GM19193 (cell line): ENCODE results near the gene GCNT3.

Source experiments
- POLR2A ChIP-seq: IDR thresholded peaks from 4 replicates; pipeline ENCODE4 v1.6.1; 2011; ENCODE audit not compliant: insufficient read depth, insufficient read length; ENCODE audit errors: extremely low read depth

The GCNT3 gene, protein sequence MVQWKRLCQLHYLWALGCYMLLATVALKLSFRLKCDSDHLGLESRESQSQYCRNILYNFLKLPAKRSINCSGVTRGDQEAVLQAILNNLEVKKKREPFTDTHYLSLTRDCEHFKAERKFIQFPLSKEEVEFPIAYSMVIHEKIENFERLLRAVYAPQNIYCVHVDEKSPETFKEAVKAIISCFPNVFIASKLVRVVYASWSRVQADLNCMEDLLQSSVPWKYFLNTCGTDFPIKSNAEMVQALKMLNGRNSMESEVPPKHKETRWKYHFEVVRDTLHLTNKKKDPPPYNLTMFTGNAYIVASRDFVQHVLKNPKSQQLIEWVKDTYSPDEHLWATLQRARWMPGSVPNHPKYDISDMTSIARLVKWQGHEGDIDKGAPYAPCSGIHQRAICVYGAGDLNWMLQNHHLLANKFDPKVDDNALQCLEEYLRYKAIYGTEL

DNA sequence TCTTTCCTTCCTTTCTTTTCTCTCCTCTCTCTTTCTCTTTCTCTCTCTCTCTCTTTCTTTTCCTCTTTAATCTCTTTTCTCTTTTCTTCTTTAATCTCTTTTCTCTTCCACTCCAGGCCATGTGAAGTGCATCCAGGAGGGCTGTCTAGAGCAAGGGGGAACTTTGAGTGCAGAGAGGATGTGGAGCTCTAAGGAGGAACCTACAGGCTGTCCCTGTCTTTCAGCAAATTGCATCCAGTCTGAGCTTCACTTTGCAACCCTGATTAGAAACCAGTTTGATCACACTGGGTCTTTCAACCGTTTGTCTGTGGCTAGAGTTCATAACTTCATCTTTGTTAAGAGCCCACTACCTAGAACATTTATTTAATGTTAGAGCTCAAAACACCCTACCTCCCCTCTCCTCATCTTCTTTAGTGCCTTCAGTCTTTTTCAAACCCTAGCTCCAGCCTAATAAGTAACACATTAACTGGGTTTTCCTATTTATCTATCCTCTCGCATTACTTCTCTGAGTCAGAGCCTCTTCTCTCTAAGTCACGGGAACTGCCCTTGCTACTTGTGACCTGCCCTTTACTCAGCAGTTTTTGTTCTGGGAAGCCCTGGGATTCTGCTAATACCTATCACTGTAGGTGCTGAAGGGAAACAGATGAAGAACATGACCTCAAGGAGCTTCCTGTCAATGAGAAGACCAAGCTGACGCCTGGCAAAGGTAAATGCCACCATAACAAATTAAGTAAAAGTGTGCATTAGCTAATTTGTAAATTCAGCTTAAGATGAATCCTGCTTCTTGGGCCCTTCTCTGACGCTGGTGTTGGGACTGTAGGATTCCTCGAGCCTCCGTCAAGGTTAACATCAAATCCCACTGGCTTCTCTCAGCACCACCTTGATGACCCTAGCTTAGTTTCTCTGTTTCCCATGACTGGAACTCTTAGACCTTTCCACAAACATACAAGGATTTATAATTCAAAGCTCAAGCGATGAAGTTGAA is at the start of gene GCNT3:
Gene GCNT3, plus strand, starts transcription at position 508 of the 985 bp plus-strand sequence. CDS start 6,456 bp downstream, outside the sequence.
- TF ChIP-seq POLR2A = no peak

DNA sequence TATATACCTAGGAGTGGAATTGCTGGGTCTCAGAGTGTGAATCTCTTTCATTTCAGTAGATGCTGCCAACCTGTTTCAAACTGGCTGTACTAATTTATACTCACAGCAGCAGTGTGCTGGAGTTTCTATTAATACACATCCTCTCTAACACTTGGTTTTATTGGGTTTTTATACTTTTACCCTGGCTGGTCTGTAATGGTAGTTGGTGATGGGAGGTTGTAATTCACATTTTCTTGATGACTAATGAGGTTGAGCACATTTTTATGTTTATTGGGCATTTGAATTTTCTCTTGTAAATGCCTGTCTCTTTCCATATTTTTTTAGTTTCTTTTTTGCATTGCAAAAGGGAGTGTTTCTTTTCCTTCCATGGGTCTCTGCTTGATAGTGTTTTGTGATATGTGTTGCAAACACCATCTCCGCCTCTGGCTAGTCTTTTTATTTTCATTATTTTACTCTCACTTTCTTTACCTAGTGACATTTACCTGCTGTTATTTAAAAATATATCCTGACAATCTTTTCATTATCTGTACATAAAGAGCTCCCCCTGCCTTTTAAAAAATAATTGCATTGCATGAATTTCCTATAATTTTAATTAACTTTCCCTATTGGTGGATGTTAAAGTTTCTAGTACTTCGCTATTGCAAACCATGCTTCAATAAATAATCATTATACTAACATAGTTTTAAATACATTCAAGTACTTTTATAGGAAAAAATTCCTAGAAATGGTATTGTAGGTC is 49.0 kb upstream of the GCNT3 start:
- TF ChIP-seq POLR2A = no peak

DNA sequence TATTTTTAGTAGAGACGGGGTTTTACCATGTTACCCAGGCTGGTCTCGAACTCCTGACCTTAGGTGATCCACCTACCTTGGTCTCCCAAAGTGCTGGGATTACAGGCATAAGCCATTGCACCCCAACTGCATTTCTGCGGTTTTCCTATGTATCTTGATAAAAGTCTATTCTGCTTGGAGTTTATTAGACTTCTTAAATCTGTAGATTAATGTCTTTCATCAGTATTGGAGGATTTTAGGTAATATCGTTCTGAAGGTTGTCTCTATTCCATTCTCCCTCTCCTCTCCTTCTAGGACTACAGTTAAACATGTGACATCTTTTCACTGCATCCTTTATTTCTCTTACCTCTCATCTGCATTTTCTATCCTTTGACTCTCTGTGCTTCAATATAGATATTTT is 46.3 kb upstream of the GCNT3 start:
- TF ChIP-seq POLR2A = no peak

DNA sequence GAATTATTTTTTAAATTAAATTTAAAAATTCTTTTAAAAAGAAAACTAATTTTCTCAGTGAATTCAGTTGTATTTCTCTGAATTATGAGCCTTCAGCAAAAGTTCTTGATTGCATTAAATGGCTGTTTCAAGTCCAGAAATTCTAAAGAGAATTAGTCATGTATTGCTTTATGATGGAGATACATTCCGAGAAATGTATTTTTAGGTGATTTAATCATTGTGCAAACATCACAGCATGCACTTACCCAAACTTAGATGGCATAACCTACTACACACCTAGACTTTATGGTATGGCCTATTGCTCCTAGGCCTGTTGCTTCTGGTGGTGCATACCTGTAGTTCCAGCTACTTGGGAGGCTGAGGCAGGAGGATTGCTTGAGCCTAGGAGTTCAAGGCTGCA is 44.3 kb upstream of the GCNT3 start:
- no peak for TF ChIP-seq POLR2A

DNA sequence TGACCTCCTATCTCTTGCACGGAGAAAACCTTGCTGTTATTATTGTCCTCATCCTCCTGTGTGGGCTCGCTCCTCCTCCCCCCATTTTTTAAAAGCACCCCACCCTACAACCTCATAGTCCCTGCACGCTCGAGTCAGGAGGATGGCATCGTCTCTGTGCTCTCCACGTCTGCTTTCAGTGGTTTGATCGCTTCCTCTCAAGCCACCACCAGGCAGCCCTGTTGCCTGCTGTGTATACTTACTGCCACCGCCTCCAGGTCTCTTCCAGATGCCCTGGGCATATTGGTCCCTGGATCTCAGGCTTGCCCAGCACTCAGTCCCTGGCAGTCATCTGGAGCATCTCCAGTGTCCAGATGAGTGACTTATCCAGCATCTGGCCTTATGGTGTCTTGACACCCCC is 42.1 kb upstream of the GCNT3 start:
- TF ChIP-seq POLR2A = no peak

DNA sequence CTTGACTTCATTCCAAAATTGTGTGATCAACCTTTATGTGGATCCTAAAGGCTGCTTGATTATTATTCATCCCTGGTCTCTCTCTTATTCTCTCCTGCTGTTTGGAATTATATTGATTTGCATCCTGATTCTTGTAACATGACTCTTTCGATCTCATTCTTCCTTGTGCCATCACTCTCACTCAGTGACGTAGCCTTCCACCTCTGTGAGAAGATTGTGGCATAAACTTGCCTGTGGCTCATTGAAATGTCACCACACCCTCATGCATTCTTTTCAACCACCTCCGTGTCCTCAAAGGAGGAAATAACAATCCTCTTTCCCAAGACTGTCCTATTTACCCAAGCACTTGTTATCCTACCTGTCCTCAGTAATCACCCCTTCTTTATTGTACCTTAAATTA is 41.3 kb upstream of the GCNT3 start:
- TF ChIP-seq POLR2A = no peak

DNA sequence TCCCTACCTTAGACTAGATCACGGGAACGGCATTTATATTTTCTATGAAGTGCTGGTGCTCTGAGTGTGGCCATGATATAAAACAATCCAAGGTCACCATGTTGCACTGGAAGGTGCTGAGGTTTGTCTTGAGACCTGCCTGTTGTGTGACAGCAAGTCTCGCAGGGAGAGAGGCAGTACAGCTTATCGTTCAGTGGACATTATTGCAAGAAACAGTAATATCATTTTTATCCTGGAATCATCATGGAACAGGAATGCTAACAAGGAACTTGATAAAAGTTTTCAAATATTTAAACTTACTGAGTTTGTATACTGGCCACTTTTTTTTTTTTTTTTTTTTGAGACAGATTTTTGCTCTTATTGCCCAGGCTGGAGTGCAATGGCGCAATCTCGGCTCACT is 40.0 kb upstream of the GCNT3 start:
- no peak for TF ChIP-seq POLR2A

DNA sequence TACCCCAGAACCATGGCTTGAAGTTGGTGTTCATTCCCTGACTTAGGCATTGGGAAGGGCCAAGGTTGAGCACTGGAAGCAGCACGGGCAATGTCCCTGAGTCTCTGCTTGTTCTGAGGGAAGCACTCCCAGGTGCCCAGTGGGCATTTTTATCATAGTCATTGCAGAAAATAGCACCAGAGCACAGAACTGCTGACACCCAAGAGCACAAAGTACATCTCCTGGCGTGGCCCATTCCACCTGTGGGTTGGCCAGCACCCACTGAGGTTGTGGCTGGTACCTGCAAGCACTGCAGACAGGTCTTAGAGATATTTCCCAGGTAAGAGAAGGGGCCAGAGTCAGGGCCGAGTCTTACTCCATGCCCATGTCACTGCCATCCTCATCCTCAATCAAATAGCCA is 28.5 kb upstream of the GCNT3 start:
- TF ChIP-seq POLR2A = no peak

DNA sequence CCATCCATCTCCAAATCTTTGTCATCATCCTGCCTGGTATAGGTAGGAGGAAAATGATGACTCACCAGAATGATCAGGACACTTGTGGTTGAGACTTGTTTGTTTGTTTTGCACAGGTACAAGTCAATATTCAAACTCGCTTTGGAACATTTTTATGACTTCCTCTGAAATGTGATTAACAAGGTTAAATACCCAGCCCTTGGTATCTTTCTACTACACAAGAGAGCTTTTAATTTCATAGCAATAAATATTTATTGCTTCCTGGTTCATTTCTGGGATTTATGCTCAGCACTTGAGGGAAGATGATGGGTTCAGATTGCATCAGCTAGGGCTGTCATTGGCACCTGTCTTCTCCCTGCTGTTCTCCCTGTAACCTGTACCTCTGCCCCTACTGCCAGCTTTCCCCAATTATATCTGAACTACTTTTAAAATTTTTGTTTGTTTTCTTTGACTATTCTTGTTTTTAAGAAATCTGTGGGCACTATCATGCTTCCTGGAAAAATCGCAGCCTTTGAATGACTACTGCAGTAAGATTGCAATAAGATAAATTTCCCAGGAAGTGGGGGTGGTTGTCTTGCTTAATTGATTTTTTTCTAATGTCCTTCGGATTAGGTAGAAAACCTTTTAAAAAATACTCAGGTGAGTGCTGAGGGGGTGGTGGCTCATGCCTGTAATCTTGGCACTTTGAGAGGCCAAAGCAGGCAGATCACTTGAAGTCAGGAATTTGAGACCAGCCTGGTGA is 24.3 kb upstream of the GCNT3 start:
- TF ChIP-seq POLR2A = no peak

DNA sequence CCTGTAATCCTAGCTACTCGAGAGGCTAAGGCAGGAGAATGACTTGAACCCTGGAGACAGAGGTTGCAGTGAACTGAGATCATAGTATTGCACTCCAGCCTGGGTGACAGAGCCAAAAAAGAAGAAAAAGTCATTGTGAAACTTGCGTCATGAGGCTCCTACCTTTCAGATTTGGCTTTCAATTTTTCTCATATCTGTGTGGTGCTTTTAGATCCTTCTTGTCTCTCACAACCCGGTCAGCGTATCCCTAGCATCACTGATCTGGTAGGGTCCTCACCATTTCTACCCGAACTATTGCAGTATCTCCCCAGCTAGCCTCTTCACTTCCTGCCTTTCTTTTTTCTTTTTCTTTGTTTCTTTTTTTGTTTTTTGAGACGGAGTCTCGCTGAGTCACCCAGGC is 21.6 kb upstream of the GCNT3 start:
- TF ChIP-seq POLR2A = no peak

DNA sequence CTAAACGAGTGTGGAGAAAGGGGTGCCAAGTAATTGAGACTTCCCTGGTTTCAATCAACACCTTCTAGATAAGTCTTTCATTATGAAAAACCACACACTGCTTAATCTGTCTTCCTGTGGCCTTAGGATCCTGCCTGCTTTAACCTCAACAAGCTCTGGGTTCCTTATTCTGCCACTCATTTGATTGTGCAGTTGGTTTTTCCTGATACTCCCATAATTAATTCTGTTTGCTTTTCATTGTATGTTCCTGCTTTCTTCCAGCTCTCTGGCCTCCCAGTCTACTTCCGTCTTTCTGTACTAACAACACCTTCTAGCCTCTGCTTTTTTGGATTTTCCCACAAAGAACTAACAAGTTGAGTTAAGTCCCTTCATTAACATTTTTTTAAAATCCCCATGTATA is 20.2 kb upstream of the GCNT3 start:
- TF ChIP-seq POLR2A = no peak

DNA sequence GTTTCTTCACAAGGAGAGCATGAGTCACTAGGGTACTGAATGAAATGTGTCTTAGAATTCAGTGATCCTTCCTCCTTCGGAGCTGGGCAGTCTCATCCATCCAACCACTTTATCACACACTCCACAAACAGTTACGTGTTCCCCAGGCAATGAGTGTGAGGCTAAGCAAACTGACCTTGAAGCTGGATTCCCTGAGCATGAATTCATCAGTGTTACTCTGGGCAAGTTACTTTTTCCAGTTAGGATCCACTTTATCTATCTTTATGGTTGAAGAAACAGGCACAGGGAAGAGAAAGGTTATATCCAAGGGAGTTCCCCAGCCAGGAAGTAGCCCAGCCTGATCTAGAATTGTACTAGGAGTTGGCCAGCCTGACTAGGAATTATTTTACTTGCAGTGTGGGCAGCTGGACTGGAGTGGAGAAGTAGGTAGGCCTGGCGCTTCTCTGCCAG is 17.1 kb upstream of the GCNT3 start:
- TF ChIP-seq POLR2A = no peak

DNA sequence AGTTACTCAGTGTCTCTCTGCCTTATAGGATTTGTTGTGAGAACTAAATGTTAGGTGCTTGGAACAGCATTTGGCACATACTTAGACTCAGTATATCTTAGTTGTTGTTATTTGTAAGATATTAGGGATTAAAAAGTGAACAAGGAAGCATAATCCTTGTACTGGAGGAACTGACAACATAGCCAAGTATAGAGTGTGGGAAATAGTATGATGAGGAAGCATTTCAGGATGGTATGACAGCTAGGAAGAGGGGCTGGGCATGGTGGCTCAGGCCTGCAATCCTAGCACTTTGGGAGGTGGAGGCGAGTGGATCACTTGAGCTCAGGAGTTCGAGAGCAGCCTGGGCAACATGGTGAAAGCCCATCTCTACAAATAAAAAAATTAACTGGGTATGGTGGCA is 16.6 kb upstream of the GCNT3 start:
- no peak for TF ChIP-seq POLR2A

DNA sequence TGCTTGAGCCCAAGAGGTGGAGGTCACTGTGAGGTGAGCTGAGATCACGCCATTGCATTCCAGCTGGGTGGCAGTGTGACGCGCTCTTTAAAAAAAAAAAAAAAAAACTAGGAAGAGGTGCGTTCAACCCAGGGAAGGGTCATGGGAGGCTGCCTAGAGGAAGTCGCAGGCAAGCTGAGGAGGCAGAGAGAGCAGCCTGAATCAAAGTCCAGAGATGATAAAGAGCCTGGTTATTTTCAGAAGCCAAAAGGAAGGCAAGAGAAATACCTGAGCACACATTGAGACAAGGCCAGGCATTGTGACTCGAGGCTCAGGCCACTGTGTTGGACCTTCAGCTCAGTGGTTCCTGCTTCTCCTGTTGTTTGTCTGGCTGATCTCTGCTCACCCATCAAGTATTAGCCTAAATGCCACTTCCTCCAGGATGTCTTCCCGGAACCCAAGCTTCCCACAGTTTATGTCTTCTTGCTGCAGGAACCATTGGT is 16.1 kb upstream of the GCNT3 start:
- TF ChIP-seq POLR2A = no peak
